H9 (cell line): Measurements from ENCODE around the gene GRID2. TPM values are rescaled to one million over a fixed set of nuclear protein-coding genes. Genes with fewer than 3 reads are reported as not detected.

ENCODE experiments used
- DNase-seq: peaks from one replicate; pipeline ENCODE4 v3.0.0-alpha.2; 2017
- H2AFZ ChIP-seq: one replicate; pipeline ENCODE4 v1.6.1; 2013; ENCODE audit warnings: mild to moderate bottlenecking, low read length, control low read depth, moderate library complexity
- H2AK5ac ChIP-seq: 2 replicates; pipeline ENCODE4 v1.6.1; 2013; ENCODE audit warnings: low read length, control low read depth, mixed read lengths; ENCODE audit not compliant: insufficient read length
- H2BK120ac ChIP-seq: one replicate; pipeline ENCODE4 v1.6.1; 2013; ENCODE audit warnings: low read depth, mild to moderate bottlenecking, low read length, control low read depth, inconsistent platforms; ENCODE audit not compliant: poor library complexity, severe bottlenecking
- H2BK12ac ChIP-seq: 2 replicates; pipeline ENCODE4 v1.6.1; 2013; ENCODE audit warnings: low read length, control low read depth, mixed read lengths, low read depth; ENCODE audit not compliant: insufficient read length
- H2BK15ac ChIP-seq: 2 replicates; pipeline ENCODE4 v1.6.1; 2013; ENCODE audit warnings: low read depth, low read length, control low read depth
- H2BK20ac ChIP-seq: one replicate; pipeline ENCODE4 v1.6.1; 2013; ENCODE audit warnings: low read depth, mild to moderate bottlenecking, low read length, control low read depth, inconsistent platforms; ENCODE audit not compliant: poor library complexity, severe bottlenecking
- H2BK5ac ChIP-seq: 2 replicates; pipeline ENCODE4 v1.6.1; 2013; ENCODE audit warnings: low read length, control low read depth, mixed read lengths; ENCODE audit not compliant: insufficient read length
- H3K14ac ChIP-seq: 2 replicates; pipeline ENCODE4 v1.6.1; 2013; ENCODE audit warnings: low read length, control low read depth; ENCODE audit not compliant: insufficient read depth
- H3K18ac ChIP-seq: 2 replicates; pipeline ENCODE4 v1.6.1; 2013; ENCODE audit warnings: low read depth, mild to moderate bottlenecking, mixed read lengths, low read length, control low read depth; ENCODE audit not compliant: insufficient read length
- H3K23ac ChIP-seq: 2 replicates; pipeline ENCODE4 v1.6.1; 2013; ENCODE audit warnings: low read length, control low read depth, mixed read lengths, low read depth; ENCODE audit not compliant: insufficient read length
- H3K23me2 ChIP-seq: 2 replicates; pipeline ENCODE4 v1.6.1; 2013; ENCODE audit warnings: low read depth, mild to moderate bottlenecking, mixed read lengths, low read length, control low read depth; ENCODE audit not compliant: insufficient read length, poor library complexity, severe bottlenecking
- H3K27ac ChIP-seq: 2 replicates; pipeline ENCODE4 v1.5.1; 2013; ENCODE audit warnings: low read length, control low read depth, mixed read lengths, low read depth; ENCODE audit not compliant: insufficient read length
- H3K27me3 ChIP-seq: 2 replicates; pipeline ENCODE4 v1.6.1; 2013; ENCODE audit warnings: low read length, control low read depth, inconsistent platforms; ENCODE audit not compliant: insufficient read depth
- H3K4ac ChIP-seq: 2 replicates; pipeline ENCODE4 v1.6.1; 2013; ENCODE audit warnings: low read depth, mild to moderate bottlenecking, control low read depth, inconsistent platforms, low read length, moderate library complexity
- H3K4me1 ChIP-seq: 2 replicates; pipeline ENCODE4 v1.6.1; 2013; ENCODE audit warnings: low read length, control low read depth, inconsistent platforms; ENCODE audit not compliant: insufficient read depth
- H3K4me2 ChIP-seq: 2 replicates; pipeline ENCODE4 v1.6.1; 2013; ENCODE audit warnings: low read length, control low read depth, mixed read lengths; ENCODE audit not compliant: insufficient read length, insufficient read depth
- H3K56ac ChIP-seq: 2 replicates; pipeline ENCODE4 v1.6.1; 2013; ENCODE audit warnings: low read depth, mild to moderate bottlenecking, mixed read lengths, low read length, control low read depth; ENCODE audit not compliant: insufficient read length
- H3K79me1 ChIP-seq: 2 replicates; pipeline ENCODE4 v1.6.1; 2013; ENCODE audit warnings: low read depth, mild to moderate bottlenecking, moderate library complexity, low read length, control low read depth, inconsistent platforms; ENCODE audit not compliant: insufficient read depth, poor library complexity, severe bottlenecking
- H3K79me2 ChIP-seq: 2 replicates; pipeline ENCODE4 v1.6.1; 2013; ENCODE audit warnings: low read length, control low read depth, inconsistent platforms; ENCODE audit not compliant: insufficient read depth
- H3K9ac ChIP-seq: 2 replicates; pipeline ENCODE4 v1.6.1; 2013; ENCODE audit warnings: low read length, control low read depth, mixed read lengths; ENCODE audit not compliant: insufficient read length; ENCODE audit errors: extremely low read depth
- H3K9me3 ChIP-seq: one replicate; pipeline ENCODE4 v1.6.1; 2013; ENCODE audit warnings: low read depth, low read length, inconsistent platforms; ENCODE audit not compliant: control insufficient read depth
- H3T11ph ChIP-seq: one replicate; pipeline ENCODE4 v1.6.1; 2013; ENCODE audit warnings: mild to moderate bottlenecking, low read length, control low read depth, inconsistent platforms
- H4K20me1 ChIP-seq: one replicate; pipeline ENCODE4 v1.6.1; 2013; ENCODE audit not compliant: control insufficient read depth, insufficient read length, insufficient read depth
- H4K5ac ChIP-seq: 2 replicates; pipeline ENCODE4 v1.6.1; 2013; ENCODE audit warnings: low read depth, mild to moderate bottlenecking, mixed read lengths, low read length, control low read depth; ENCODE audit not compliant: insufficient read length
- H4K8ac ChIP-seq: replicated peaks from 2 replicates; pipeline ENCODE4 v1.6.1; 2013; ENCODE audit warnings: low read length, control low read depth, mixed read lengths, low read depth; ENCODE audit not compliant: insufficient read length
- H4K91ac ChIP-seq: 2 replicates; pipeline ENCODE4 v1.6.1; 2013; ENCODE audit warnings: low read depth, mild to moderate bottlenecking, moderate library complexity, mixed read lengths, low read length, control low read depth; ENCODE audit not compliant: insufficient read length
- H3K27ac Mint-ChIP-seq, 3 experiments: 2 replicates in 2 of 3; 3 replicates in 1 of 3; pipeline ENCODE4 v1.8.0; 2020 to 2021; ENCODE audit warnings: mixed read lengths in 3 of 3, mild to moderate bottlenecking in 1 of 3, moderate library complexity in 1 of 3
- H3K27me3 Mint-ChIP-seq: 2 replicates; pipeline ENCODE4 v1.8.0; 2021; ENCODE audit warnings: low read depth, mild to moderate bottlenecking, moderate library complexity, mixed read lengths
- H3K36me3 Mint-ChIP-seq, 3 experiments: 2 replicates in 2 of 3; 3 replicates in 1 of 3; pipeline ENCODE4 v1.8.0; 2020 to 2021; ENCODE audit warnings: low read depth in 3 of 3, mixed read lengths in 3 of 3; ENCODE audit not compliant: insufficient read depth in 1 of 3
- H3K4me1 Mint-ChIP-seq, 2 experiments: 2 replicates each; pipeline ENCODE4 v1.8.0; 2020; ENCODE audit warnings: mixed read lengths in 2 of 2
- H3K4me3 Mint-ChIP-seq, 2 experiments: 2 replicates in 1 of 2; 3 replicates in 1 of 2; pipeline ENCODE4 v1.8.0; 2020 to 2021; ENCODE audit warnings: mild to moderate bottlenecking in 2 of 2, mixed read lengths in 2 of 2, moderate library complexity in 1 of 2
- H3K9me3 Mint-ChIP-seq, 2 experiments: 2 replicates in 1 of 2; 3 replicates in 1 of 2; pipeline ENCODE4 v1.8.0; 2020; ENCODE audit warnings: mild to moderate bottlenecking in 2 of 2, mixed read lengths in 2 of 2, moderate library complexity in 1 of 2
- CTCF ChIP-seq: fragments of 200-600 bp; sonication (generic); conservative IDR thresholded peaks from 3 replicates; pipeline ENCODE4 v1.8.0; 2021; ENCODE audit warnings: antibody characterized with exemption, mild to moderate bottlenecking
- WGBS: extraction: QIAGEN DNeasy Blood & Tissue Kit; methylation state at CpG from one replicate; pipeline ENCODE4 v1.1.7; 2013; ENCODE audit warnings: missing lambda C conversion rate, low lambda C conversion rate, mixed read lengths; ENCODE audit not compliant: insufficient read length; ENCODE audit errors: extremely low coverage; 5-methylcytosine and 5-hydroxymethylcytosine counted together
- total RNA-seq: library from RNA; stranded (reverse); gene quantifications from 2 replicates; pipeline ENCODE4 v1.2.1, GENCODE V29; 2021

GRID2 gene
- total RNA-seq, 1 experiment from 2014 or later, result 21.8 TPM

DNA sequence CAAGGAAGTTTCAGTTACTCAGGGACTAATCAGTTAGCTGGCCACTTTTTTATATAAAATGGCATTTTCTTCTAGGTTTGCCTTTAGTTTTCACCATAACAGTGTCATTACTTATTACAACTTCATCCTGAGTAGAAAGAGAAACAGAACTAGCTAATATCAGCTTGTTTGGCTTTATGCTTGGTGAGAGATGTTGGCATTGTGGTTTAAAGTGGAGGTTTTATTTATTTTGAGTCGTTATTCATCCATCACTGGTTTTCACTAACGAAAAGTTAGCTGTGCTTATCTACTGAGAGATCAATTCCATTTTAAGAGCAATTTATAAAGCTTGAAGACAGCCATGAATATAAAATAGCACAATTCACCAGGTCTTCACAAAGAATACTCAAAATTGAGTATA lies 714.5 kb downstream of the GRID2 start:
- no peak overlapping the region for H3K4me3 Mint-ChIP-seq
- H2BK12ac ChIP-seq, result no peak overlapping the region
- H2AK5ac ChIP-seq, result no peak overlapping the region
- no peak overlapping the region for H3K9ac ChIP-seq
- H4K5ac ChIP-seq, result no peak overlapping the region
- H3K27me3 ChIP-seq, result no peaks in the 10 kb centered on the region
- H3T11ph ChIP-seq, result no peak overlapping the region
- TF ChIP-seq CTCF, result no peak
- H2BK5ac ChIP-seq, result no peak overlapping the region
- H3K4ac ChIP-seq, result no peak overlapping the region
- no peaks in the 10 kb centered on the region for H3K9me3 Mint-ChIP-seq
- no peak for DNase-seq
- no peak overlapping the region; a peak in 1 of 7 replicates for H3K27ac Mint-ChIP-seq
- no CpG with 5 or more reads among the region's 2 CpGs for WGBS
- H4K20me1 ChIP-seq, result no peaks in the 10 kb centered on the region
- H3K56ac ChIP-seq, result no peak overlapping the region
- H2BK15ac ChIP-seq, result no peak overlapping the region
- H4K91ac ChIP-seq, result no peak overlapping the region
- no peak overlapping the region for H4K8ac ChIP-seq
- H3K4me1 ChIP-seq, result no peaks in the 10 kb centered on the region; the same call in 1 of the 2 replicates
- H3K23ac ChIP-seq, result no peak overlapping the region
- H3K4me1 Mint-ChIP-seq, result peaks cover 13% of the 10 kb centered on the region in 2 experiments
- no peaks in the 10 kb centered on the region for H3K9me3 ChIP-seq
- H3K18ac ChIP-seq, result no peak overlapping the region
- no peaks in the 10 kb centered on the region for H3K23me2 ChIP-seq
- H2BK20ac ChIP-seq, result no peak overlapping the region
- no peak overlapping the region for H3K27ac ChIP-seq
- H3K14ac ChIP-seq, result no peak overlapping the region
- no peaks in the 10 kb centered on the region for H3K36me3 Mint-ChIP-seq
- H2BK120ac ChIP-seq, result no peak overlapping the region
- no peak overlapping the region for H3K4me2 ChIP-seq
- H2AFZ ChIP-seq, result no peak overlapping the region
- no peaks in the 10 kb centered on the region for H3K79me2 ChIP-seq
- no peaks in the 10 kb centered on the region for H3K79me1 ChIP-seq
- no peaks in the 10 kb centered on the region for H3K27me3 Mint-ChIP-seq
